ENCODE measurements around the gene RPS6KA5.

The RPS6KA5 gene

GRCh38 chr14:90803249-90803648, 257.2 kb downstream of the RPS6KA5 start:
- DNase-seq = no peak

- DNase-seq = no peak
These were observed 261.0 kb downstream of the RPS6KA5 start for GRCh38 chr14:90799420-90799819.

GRCh38 chr14:90797919-90798318, 262.5 kb downstream of the RPS6KA5 start:
- no peak for DNase-seq

Data from NCI-H446 (cell line).